Measurements from ENCODE around the gene PIEZO2.
A peak's percentile ranks its signal among the peaks of the same experiment; 100 is the strongest.
"Not testable (repeated sequence)": the region's sequence is repeated elsewhere in the genome, so short reads cannot be mapped to it uniquely, and the experiment has no call there.

Gene PIEZO2

GRCh38 chr18:10629076-10629475 lies 520.3 kb downstream of the PIEZO2 start:
- FAIRE-seq: peak; percentile 80
- peak; percentile 32 for DNase-seq (ENCODE audit: low spot score)

GRCh38 chr18:10626606-10627213 lies 522.7 kb downstream of the PIEZO2 start:
- not testable (repeated sequence) for DNase-seq (ENCODE audit: low spot score); FAIRE-seq

- not testable (repeated sequence) for FAIRE-seq; DNase-seq (ENCODE audit: low spot score)
Observed at GRCh38 chr18:10623606-10624005, 525.8 kb downstream of the PIEZO2 start.

GRCh38 chr18:10622982-10623381 lies 526.4 kb downstream of the PIEZO2 start:
- DNase-seq (ENCODE audit: low spot score); FAIRE-seq: not testable (repeated sequence)

GRCh38 chr18:10620670-10621329 lies 528.6 kb downstream of the PIEZO2 start:
- not testable (repeated sequence) for FAIRE-seq; DNase-seq (ENCODE audit: low spot score)
